NOMO-1 treated with dmso at 0.1 percent for 144 hours (cell line): ENCODE results near the gene DMD.

Source experiments
- DNase-seq: peaks from one replicate; lab custom pipeline; 2025; ENCODE audit not compliant: unreplicated experiment; lab: John Stamatoyannopoulos, UW

Gene DMD

GRCh38 chrX:31320740-31321139 lies 1890.6 kb downstream of the DMD start:
- DNase-seq, result no peak

- DNase-seq, result no peak
Observed at GRCh38 chrX:31319586-31319985, 1891.8 kb downstream of the DMD start.

GRCh38 chrX:31318866-31319265 lies 1892.5 kb downstream of the DMD start:
- DNase-seq, result no peak

- no peak for DNase-seq
Observed at GRCh38 chrX:31316340-31316991, 1894.9 kb downstream of the DMD start.

GRCh38 chrX:31314921-31315320 lies 1896.4 kb downstream of the DMD start:
- no peak for DNase-seq

- DNase-seq, result no peak
Observed at GRCh38 chrX:31307952-31308351, 1903.4 kb downstream of the DMD start.

- DNase-seq, result no peak
Observed at GRCh38 chrX:31302573-31303075, 1908.7 kb downstream of the DMD start.

- DNase-seq, result no peak
Observed at GRCh38 chrX:31301941-31302340, 1909.4 kb downstream of the DMD start.

GRCh38 chrX:31301203-31301602 lies 1910.1 kb downstream of the DMD start:
- no peak for DNase-seq

GRCh38 chrX:31298916-31299315 lies 1912.4 kb downstream of the DMD start:
- DNase-seq, result no peak

GRCh38 chrX:31297881-31298280 lies 1913.5 kb downstream of the DMD start:
- no peak for DNase-seq

- DNase-seq, result no peak
Observed at GRCh38 chrX:31294475-31294874, 1916.9 kb downstream of the DMD start.

GRCh38 chrX:31293409-31293808 lies 1917.9 kb downstream of the DMD start:
- DNase-seq, result no peak

GRCh38 chrX:31291131-31291530 lies 1920.2 kb downstream of the DMD start:
- no peak for DNase-seq

GRCh38 chrX:31287861-31288260 lies 1923.5 kb downstream of the DMD start:
- no peak for DNase-seq

- DNase-seq, result no peak
Observed at GRCh38 chrX:31280580-31280979, 1930.8 kb downstream of the DMD start.

- no peak for DNase-seq
Observed at GRCh38 chrX:31279359-31279758, 1932.0 kb downstream of the DMD start.

- no peak for DNase-seq
Observed at GRCh38 chrX:31272472-31272775, 1938.9 kb downstream of the DMD start.

GRCh38 chrX:31271615-31272471 lies 1939.5 kb downstream of the DMD start:
- no peak for DNase-seq

- DNase-seq, result no peak
Observed at GRCh38 chrX:31269914-31270313, 1941.4 kb downstream of the DMD start.

- no peak for DNase-seq
Observed at GRCh38 chrX:31268359-31268758, 1943.0 kb downstream of the DMD start.
